HG02759 (cell line): ENCODE data around the gene SLC6A6.

ENCODE experiments used
- ATAC-seq: cut with Tn5 transposase; IDR thresholded peaks from one replicate; pipeline ENCODE4 v1.9.1; 2021; ENCODE audit warnings: mild to moderate bottlenecking, moderate library complexity; ENCODE audit not compliant: unreplicated experiment

SLC6A6 gene

DNA sequence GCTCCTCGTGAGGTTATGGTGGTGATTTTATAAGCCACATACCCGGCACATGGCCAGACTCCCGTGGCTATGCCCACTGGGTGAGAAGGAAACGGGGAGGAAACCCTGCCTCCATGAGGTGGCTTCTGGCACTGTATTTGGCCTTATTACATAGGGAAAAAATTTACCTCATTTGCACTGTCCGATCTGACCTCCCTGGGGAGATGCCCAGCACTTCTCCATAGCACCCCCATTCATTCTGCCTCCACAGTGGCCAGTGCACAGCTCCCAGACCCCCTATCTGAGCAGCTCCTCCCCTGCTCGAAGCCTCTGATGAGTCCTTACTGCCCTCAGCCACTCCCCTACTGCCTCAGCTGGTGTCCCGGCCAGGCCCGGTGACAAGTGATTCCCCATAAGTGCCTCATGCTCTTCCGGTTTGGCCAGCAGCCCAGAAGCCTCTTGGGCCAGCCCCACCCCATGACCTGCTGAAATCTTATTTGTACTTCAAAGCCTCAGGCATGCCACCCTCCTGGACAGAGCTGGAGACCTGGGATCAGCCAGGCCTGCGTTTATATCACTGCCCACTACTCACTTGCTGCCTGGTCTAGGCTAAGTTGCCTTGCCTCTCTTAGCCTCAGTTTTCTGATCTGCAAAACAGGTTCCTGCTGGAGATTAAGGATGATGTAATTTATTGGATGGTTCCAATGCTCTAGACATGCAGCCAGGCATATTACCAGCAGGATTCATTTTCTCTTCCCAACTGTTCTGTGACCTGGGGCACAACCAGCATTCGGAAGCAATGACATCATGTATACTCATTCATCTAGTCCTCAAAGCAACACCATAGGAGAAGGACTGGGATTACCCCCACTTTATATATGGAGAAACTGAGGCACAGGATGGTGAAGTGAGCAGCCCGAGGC, 30.6 kb upstream of the SLC6A6 start:
- ATAC-seq: no peak

DNA sequence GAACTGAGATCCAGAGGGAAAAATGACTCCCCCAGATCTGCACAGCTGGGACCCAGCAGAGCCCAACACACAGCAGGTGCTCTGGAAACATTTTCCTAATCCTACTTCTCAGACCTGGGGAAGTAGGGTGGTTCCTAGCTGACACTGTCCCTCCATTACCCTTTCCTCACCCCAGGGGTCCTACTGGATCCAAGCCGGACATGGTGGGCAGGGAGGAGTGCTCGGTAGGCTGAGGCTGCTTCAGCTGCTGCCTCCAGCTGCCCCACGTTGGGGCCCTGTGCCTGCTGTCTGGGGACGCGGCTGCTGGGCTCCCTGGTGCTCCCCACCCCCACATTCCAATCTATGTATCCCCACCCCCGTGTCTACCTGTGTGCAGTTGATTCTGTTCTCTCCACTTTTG, 29.8 kb upstream of the SLC6A6 start:
- no peak for ATAC-seq

DNA sequence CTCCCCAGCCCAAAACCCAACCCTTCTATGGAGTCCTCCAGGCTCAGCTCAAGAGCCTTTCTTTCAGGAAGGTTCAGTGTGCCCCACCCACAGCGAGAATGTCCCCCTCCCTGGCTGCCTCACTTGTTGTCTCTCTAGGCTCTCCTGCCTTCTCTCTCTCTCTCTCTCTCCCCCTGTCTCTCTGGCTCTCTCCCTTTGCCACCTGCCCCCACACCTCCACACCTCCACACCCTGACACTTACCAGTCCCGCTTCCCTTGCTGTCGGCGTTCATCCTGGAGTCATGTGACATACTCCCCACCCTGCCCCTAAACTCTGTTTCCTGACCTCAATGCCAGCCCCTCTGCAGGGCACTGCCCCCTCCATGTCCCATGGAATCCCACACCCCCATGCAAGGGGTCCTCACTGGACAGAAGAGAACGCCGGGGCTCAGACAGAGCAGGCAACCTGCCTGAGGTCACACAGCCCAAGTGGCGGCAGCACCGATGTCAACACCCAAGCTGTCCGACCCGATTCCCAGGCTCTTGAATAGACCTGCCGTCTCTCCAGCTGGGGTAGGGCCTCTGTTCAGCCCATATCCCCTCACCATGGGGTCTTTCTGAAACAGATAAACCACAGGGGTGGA, 28.5 kb upstream of the SLC6A6 start:
- ATAC-seq: no peak

DNA sequence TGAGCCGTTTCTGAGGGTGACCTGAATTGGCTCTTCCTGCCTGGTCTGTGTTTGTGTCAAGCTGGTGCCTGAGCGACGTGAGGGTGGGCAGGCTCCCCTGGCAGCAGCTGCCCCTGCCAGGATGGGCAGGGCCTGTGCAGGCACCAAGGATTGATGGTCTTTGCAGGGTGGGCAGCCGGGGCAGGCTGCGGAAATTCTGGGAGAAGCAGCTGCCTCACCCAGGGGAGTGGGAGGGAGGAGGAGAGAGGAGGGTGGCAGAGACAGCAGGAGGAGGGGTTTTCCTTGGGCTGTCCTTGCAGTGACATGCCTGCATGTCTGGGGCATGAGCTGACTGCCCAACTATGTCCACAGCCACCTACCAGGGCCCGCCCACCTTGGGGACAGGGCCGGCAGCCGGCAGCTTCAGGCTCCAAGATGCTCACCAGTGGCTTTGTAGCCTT, 27.9 kb upstream of the SLC6A6 start:
- ATAC-seq: no peak

DNA sequence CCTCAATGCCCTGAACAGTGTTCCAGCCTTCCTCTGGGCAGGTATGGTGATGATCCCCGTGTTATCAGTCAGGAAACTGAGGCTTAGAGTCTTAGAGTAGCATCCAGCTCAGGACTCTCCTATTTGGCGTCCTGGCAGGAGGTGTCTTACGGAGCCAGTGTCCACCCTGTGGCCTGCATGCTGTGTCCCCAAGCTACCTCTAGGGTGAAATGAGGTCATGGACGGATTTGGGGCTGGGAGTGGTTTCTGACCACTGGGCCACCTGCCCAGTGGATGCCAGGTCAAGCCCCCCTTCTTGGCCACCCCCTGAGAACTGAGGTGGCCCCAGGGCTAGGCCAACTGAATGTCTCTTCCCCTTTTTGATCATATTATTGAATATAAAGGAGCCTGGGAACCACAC, 27.2 kb upstream of the SLC6A6 start:
- ATAC-seq: no peak

DNA sequence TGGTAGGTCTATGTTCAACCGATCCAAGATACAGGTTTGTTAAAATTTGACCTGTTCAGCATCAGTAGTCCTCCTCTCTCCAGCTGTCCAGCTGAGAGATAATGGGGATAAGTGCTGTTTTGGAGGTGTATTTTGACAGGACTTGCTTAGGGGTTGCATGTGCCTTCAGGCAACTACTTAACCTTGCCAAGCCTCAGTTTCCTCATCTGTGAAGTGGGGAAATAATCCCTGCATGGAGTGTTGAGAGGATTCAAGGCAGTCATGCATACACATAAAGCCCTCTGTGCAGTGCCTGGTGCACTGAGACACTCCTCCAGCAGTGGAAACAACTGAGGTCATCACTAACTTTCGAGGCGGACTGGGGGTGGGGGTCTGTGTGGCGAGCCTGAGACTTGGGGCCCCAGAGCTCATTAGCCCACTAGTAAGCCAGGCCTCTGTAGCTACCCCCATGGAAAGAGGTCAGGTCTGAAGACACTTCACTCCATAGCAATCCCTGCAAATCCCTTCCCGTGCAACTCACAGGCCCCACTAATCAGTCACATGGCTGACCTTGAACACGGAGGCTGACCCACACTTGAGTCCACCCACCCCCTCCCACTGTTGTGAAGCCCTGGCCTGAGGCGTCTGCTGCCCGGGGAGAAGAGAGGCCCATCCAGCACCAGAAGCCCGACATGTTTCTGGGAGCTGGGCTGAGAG, 25.9 kb upstream of the SLC6A6 start:
- no peak for ATAC-seq

DNA sequence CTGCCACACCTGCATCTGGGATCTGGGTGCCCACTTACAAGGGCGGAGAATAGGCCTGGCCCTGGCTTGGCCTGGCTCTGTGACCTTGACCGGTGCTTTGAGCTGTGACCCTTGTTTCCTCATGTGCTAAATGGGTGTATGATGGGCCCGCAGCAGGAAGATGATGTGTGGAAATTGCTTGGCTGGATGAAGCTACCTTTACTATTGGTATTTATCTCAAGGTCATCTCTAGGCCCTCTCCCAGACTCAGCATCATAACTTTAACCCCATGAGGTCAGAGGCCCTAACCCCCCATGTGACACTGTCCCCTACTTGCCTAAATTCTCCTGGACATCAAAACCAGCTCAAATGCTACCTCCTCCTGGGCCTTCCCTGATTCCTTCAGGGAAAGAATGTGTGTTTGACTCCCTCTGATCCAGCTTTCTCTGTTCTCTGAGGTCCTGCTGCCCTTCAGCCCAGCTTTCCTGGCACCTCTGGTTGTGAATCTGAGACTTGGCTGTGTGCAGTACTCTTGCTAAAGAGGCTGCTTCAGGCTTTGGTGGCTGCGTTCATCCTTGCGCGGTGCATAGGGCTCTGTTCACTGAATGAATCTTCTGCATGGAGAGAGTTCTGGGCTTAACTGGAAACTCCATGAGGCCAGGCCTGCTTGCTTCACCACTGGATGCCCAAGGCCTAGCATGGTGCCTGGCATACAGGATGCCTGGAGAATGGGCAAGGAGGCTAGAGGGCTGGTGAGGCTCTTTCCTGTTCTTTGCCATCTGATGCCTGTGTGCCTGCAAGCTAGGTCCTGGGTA, 25.2 kb upstream of the SLC6A6 start:
- no peak for ATAC-seq

DNA sequence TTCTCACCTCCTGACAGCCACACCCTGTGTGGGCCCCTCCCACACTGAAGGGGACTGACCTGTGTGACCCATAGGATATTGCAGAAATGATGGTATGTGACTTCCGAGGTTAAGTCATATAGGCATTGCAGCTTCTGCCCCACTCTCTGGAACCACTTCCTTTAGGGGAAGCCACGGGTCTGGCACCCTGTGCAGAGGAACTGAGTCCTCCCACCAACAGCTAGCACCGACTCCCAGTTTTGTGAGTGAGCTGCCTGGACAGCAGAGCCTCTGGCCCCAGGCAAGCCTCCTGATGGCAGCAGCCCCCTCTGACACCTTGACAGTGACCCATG, 24.6 kb upstream of the SLC6A6 start:
- ATAC-seq: peak; percentile 71

DNA sequence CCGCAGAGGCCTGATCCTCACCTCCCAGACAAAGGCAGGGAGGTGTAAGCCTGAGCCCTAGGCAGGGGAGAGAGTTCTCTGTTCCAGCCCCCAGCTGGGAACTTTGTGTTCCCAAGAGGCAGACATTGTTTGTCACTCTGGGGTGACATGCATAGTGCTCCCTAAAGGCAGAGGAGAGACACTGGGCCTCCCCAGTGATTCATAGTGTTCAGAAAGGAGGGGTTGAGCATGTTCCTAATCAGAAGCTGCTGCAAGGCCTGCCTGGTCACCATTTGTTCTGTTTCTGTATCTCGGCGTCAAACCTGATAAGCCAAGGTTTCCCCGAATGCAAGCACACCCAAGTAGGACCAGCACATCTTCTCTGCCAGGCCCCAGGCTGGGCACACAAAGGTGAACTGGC, 24.0 kb upstream of the SLC6A6 start:
- no peak for ATAC-seq

DNA sequence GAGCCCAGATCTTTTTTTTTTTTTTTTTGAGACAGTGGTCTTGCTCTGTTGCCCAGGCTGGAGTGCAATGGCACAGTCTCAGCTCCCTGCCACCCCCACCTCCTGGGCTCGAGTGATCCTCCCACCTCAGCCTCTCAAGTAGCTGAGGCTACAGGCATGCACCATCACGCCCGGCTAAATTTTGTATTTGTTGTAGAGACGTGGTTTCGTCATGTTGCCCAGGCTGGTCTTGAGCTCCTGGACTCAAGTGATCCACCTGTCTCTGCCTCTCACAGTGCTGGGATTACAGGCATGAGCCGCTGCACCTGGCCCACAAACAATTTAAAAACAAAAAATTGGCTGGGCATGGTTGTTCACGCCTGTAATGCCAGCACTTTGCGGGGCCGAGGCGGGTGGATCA, 22.6 kb upstream of the SLC6A6 start:
- ATAC-seq: no peak

DNA sequence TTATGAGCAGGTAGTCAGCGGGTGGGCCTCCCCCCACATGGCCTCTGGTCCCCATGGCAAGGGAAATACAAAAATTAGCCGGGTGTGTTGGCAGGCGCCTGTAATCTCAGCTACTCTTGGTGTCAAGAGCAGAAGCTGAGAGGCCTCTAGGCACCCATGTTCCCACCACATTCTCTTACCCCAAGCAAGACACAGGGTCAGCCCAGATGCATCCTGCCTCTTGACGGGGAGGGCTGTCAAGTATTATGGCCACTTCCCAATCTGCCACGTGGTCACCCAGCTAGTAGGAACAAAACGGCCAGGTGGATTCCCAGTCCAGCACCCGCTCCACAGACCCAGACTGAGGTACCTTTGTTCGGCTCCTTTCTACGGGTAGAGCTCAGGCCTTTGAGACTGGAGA, 16.2 kb upstream of the SLC6A6 start:
- ATAC-seq: no peak

DNA sequence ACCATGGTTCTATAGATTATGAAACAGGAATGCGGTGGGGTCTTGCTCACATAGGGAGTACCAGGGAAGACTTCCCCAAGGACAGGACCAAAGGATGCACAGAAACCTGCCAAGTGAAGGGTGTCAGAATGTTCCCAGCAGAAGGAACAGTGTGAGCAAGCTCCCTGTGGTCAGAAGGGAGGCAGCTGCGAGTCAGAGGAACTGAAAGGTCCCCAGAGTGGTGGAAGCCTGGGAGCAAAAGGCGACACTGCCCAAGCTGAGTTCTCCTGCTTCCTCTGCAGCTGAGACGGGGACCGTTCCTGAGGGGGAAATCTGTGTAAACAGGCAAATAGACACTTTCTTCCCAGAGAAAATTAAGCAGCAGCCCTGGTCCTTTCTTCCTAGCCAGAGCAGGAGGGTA, 14.2 kb upstream of the SLC6A6 start:
- ATAC-seq: no peak

DNA sequence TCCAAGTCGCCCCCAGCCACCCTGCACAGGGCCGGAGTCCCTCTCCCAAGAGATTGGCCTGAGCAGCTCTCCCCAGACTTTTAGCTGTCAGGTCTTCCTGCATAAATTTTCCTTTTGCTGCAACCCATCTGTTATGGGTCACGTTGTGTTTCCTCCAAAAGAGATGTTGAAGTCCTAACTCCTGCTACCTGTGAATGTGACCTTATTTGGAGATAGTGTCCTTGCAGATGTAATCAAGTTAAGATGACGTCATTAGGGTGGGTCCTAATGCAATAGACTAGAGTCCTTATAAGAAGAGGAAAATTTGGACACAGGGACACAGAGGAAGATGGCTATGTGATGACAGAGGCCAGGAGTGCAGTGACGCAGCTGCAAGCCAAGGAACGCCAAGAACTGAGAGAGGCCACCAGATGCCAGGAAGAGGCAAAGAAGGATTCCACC, 13.2 kb upstream of the SLC6A6 start:
- ATAC-seq: no peak

DNA sequence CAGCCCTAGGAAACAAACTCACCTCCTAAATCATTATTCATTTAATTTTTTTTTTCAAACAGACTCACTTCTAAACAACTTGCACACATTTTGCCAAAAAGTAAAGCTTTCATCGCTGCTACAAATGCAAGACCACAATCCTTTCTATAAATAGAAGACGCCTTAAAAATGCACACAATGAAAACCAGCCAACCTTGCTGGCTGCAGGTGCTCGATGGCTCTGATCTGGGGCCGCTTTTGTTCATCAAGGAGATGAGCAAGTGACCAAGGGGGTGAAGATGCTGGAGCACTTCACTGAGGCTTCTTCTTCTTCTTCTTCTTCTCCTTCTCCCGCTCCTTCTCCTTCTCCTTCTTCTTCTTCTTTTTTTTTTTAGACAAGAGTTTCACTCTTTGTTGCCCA, 12.7 kb upstream of the SLC6A6 start:
- no peak for ATAC-seq

DNA sequence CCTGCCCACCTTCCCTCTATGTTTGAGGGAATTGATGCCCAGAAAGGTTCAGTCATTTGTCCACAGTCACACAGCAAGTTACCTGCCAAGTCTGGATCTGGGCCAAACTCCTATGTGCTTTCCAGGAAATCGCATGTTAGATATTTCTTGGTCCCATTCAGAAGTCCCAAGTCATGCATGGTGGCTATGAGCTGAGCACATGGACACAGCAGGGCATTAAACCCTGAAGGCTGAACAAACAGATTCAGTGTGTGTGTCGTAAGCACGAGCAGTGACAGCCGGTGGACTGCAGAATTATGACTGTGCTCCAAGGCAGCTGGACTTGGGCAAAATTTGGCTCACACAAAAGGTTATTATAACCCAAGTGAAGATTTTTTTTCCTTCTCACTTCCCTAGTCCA, 11.4 kb upstream of the SLC6A6 start:
- ATAC-seq: no peak

DNA sequence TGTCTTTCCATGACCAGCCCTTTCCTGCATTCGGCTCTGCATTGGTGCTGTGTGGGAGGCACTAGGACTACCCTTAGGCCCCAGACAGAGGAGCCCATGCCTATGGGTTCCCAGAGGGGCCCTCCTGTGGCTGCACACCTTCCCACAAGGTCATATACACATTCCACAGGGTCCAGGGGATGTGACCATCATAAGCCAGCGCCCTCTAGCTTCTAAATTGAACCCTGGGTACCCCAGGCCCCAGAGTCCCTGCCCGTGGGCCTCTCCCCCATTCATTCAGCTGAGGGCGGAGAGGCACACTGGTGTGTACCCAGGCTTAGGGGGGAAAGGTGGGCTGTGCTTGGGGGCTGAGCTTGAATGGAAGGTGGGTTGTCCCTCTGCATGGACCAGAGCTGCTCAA, 10.2 kb upstream of the SLC6A6 start:
- no peak for ATAC-seq

DNA sequence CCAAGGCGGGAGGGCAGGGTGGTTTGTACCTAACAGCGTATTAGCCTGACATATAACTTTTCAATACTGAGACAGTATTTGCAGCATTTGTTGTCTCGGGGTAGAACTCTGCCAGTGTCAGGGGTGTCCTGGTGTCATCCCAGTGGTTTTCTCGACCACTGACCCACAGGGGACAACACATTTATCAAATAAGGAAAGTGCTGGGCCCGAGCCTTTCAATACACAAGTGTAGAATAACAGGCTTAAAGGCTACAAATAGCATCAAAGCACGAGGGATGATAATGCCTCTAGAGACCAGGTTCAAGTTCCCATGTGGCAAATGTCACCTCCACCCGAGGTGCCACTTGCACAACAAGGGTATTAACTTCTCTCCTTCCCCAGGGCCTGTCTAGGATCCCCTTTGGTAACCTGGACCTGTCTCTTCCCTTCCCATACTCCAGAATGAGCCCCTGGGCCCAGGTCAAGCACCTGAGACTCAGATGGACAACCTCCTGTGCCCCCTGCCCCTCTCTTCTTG, 9.5 kb upstream of the SLC6A6 start:
- ATAC-seq: no peak

DNA sequence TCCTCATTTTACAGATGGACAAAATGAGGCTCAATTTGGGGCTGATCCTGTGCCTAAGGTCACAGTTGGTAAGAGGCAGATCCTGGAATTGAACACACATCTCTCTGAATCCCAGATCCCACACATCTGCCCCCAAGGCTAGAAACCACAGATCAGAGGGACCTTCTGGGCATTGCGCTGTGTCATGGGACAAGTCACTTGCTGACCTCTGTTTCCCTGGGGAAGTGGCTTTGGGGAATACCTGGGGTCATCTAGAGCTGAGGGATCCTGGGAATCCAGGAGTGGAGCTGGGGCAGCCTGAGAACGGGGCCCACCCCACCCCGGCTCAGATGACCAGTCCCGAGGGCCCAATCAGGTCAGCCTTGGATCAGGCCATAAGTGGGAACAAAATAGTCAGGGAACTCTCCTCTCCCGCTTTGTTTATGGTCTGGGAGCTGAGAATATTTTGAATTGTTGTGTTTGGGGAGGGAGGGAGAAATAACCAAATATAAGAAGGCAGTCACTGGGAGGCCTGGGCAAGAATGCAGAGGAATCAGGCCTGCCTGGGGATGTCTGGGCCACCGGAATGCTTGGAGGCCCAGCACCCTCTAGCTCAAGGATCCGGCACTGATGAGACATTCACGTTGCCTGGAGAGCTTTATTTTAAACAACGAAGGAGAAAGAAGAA, 8.8 kb upstream of the SLC6A6 start:
- no peak for ATAC-seq

DNA sequence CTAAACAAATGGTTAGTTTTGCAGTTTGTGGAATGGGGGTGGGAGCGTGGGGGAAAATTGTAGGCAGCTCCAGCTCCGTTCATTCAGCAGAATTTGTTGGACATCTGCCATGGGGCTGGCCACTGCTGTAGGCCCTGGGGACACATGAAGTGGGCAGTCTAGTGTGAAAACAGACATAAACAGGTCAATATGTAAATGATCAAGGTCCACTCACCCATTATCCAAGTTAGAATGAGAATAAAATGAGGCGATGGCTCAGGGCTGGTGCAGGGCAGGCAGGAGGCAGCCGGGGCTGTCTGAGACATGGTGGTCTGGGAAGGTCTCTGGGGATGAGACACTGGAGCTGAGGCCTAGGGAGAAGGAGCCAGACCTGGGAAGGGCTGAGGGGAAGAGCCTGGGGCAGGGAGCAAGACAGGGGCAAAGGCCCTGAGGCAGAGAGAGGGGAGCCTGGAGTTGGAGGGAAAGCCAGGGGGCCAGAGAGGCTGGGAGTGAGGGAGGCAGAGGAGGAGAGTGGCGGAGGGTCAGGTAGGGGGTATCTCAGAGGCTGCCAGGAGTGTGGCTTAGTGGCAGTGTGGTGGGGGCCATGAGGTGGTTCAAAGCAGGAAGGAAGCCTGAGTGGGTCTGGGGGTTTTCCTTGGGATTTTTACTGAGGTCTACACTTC, 6.2 kb upstream of the SLC6A6 start:
- ATAC-seq: no peak

DNA sequence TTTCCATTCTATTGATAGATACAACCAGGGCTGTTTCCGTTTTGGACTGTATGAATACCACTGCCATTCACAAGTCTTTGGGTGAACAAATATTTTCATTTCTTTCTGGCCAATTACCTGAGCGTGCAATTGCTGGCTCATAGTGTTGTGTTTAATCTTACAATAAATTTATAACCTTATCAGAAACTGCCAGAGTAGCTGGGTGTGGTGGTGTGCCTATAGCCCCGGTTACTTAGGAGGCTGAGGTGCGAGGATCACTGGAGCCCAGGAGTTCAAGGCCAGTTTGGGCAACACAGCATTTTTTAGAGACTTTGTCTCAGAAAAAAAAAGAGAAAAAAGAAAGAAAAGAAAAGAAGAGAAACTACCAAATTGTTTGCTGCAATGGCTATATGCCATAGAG, 5.4 kb upstream of the SLC6A6 start:
- no peak for ATAC-seq
